GM12878 (cell line): Measurements from ENCODE around the gene FAM20B. TPM values are rescaled to one million over a fixed set of nuclear protein-coding genes. Genes with fewer than 3 reads are reported as not detected.

Experiments
- ATAC-seq: fragments of 200-7000 bp; cut with Tn5 transposase; 3 replicates; pipeline ENCODE4 v1.9.1; 2020; ENCODE audit warnings: mild to moderate bottlenecking, moderate library complexity
- BruUV-seq: library from RNA; stranded (reverse); fragments of 400-500 nt; replicated peaks from 2 replicates; lab custom pipeline; 2021; lab: Mats Ljungman, UMichigan
- CTCF ChIA-PET: fragments of 300-600 bp; sonication (Branson Sonifier 250); formaldehyde crosslinking; extraction: SDS; loops from one replicate; lab custom pipeline; 2021; ENCODE audit warnings: inconsistent platforms; lab: Yijun Ruan, JAX
- POLR2A ChIA-PET: fragments of 350-600 bp; formaldehyde crosslinking; extraction: SDS; loops from one replicate; lab custom pipeline; 2021; ENCODE audit warnings: inconsistent platforms; lab: Charles Lee
- RAD21 ChIA-PET: fragments of 300-600 bp; sonication (Branson Sonifier 250); formaldehyde crosslinking; loops from one replicate; lab custom pipeline; 2023; ENCODE audit warnings: antibody characterized with exemption; ENCODE audit not compliant: unreplicated experiment; lab: Charles Lee
- SMC1A ChIA-PET: fragments of 300-600 bp; sonication (Branson Sonifier 250); formaldehyde crosslinking; loops from one replicate; lab custom pipeline; 2023; ENCODE audit not compliant: unreplicated experiment, uncharacterized antibody; lab: Charles Lee
- DNase-seq: peaks from one replicate; pipeline ENCODE4 v3.0.0-alpha.2; 2011; ENCODE audit warnings: low read depth, low spot score
- FAIRE-seq: peaks from 3 replicates; lab custom pipeline; 2011; peaks lifted over from hg19 to GRCh38; lab: Jason Lieb, UNC
- H2AFZ ChIP-seq: 2 replicates; pipeline ENCODE4 v1.6.0; 2011; ENCODE audit warnings: low read depth, low read length, control low read depth; ENCODE audit not compliant: control insufficient read depth
- H3K27ac ChIP-seq: 2 replicates; pipeline ENCODE4 v1.5.1; 2011; ENCODE audit warnings: control low read depth; ENCODE audit not compliant: control insufficient read depth, insufficient read depth
- H3K27me3 ChIP-seq, 2 experiments: replicated peaks in 1 of 2; 2 replicates each; pipeline versions ENCODE4 v1.6.0 to v1.6.1; 2011; ENCODE audit warnings: low read length in 1 of 2; ENCODE audit not compliant: control insufficient read depth in 2 of 2, insufficient read depth in 2 of 2
- H3K36me3 ChIP-seq, 2 experiments: 2 replicates each; pipeline ENCODE4 v1.5.1; 2011; ENCODE audit warnings: low read length in 1 of 2; ENCODE audit not compliant: control insufficient read depth in 2 of 2, insufficient read depth in 2 of 2
- H3K4me1 ChIP-seq: 2 replicates; pipeline ENCODE4 v1.6.1; 2011; ENCODE audit warnings: mild to moderate bottlenecking, low read length, moderate library complexity, mixed read lengths; ENCODE audit not compliant: control insufficient read depth, insufficient read depth
- H3K4me2 ChIP-seq: 2 replicates; pipeline ENCODE4 v1.6.0; 2011; ENCODE audit warnings: control low read depth; ENCODE audit not compliant: control insufficient read depth, insufficient read depth
- H3K4me3 ChIP-seq: fragments of 200-600 bp; sonication (generic); 2 replicates; pipeline ENCODE4 v1.5.1; 2016
- H3K79me2 ChIP-seq: 2 replicates; pipeline ENCODE4 v1.6.0; 2011; ENCODE audit warnings: low read length; ENCODE audit not compliant: control insufficient read depth, insufficient read depth
- H3K9ac ChIP-seq: 2 replicates; pipeline ENCODE4 v1.8.0; 2011; ENCODE audit warnings: low read length, control low read depth, mixed read lengths; ENCODE audit not compliant: control insufficient read depth, insufficient read depth
- H3K9me3 ChIP-seq: replicated peaks from 3 replicates; pipeline ENCODE4 v1.5.1; 2011; ENCODE audit warnings: mild to moderate bottlenecking, low read length; ENCODE audit not compliant: control insufficient read depth, insufficient read depth
- H4K20me1 ChIP-seq: 2 replicates; pipeline ENCODE4 v1.6.0; 2011; ENCODE audit not compliant: control insufficient read depth, insufficient read depth
- ASH2L ChIP-seq: fragments of 300-600, 200-600 bp; sonication (generic); IDR thresholded peaks from 2 replicates; pipeline ENCODE4 v1.6.1; 2017; ENCODE audit warnings: low read depth, mild to moderate bottlenecking, borderline replicate concordance
- ATF7 ChIP-seq: fragments of 450-650 bp; IDR thresholded peaks from 2 replicates; pipeline ENCODE4 v1.6.1; 2016; ENCODE audit warnings: low read depth, mild to moderate bottlenecking
- CBFB ChIP-seq: IDR thresholded peaks from 2 replicates; pipeline ENCODE4 v1.6.1; 2016; ENCODE audit warnings: antibody characterized with exemption, low read depth
- CBX5 ChIP-seq: sonication (generic); IDR thresholded peaks from 2 replicates; pipeline ENCODE4 v1.6.1; 2016; ENCODE audit warnings: low read depth, moderate library complexity, mild to moderate bottlenecking, inconsistent platforms
- CREM ChIP-seq: IDR thresholded peaks from 2 replicates; pipeline ENCODE4 v1.6.1; 2014; ENCODE audit warnings: antibody characterized with exemption, low read depth
- ESRRA ChIP-seq: IDR thresholded peaks from 2 replicates; pipeline ENCODE4 v1.6.1; 2012; ENCODE audit warnings: mild to moderate bottlenecking, low read length, improper control_type of control experiment
- MEF2B ChIP-seq: fragments of 450-650 bp; IDR thresholded peaks from 2 replicates; pipeline ENCODE4 v1.6.1; 2018; ENCODE audit warnings: mild to moderate bottlenecking, moderate library complexity; ENCODE audit not compliant: partially characterized antibody, poor library complexity, severe bottlenecking
- TBL1XR1 ChIP-seq: IDR thresholded peaks from 2 replicates; pipeline ENCODE4 v1.6.1; 2012; ENCODE audit warnings: low read depth, low read length, improper control_type of control experiment
- ZNF274 ChIP-seq: IDR thresholded peaks from one replicate; pipeline ENCODE4 v1.8.0; 2011; ENCODE audit not compliant: insufficient read length, insufficient read depth
- ZZZ3 ChIP-seq: IDR thresholded peaks from 2 replicates; pipeline ENCODE4 v1.6.1; 2011; ENCODE audit warnings: low read depth; ENCODE audit not compliant: control insufficient read depth, insufficient read length
- WGBS: methylation state at CpG from one replicate; pipeline ENCODE4 v1.1.6; 2016; ENCODE audit warnings: low lambda C conversion rate; ENCODE audit not compliant: insufficient replicate concordance, insufficient coverage; ENCODE audit errors: missing lambda C conversion rate; 5-methylcytosine and 5-hydroxymethylcytosine counted together
- in situ Hi-C: fragments of 300-500 bp; cut with MboI; formaldehyde crosslinking; loops from 9 replicates; pipeline ENCODE4 v1.14.3; 2018; ENCODE audit warnings: mixed read lengths
- intact Hi-C: fragments of 100-400 bp; cut with micrococcal nuclease; formaldehyde crosslinking; loops from one replicate; pipeline ENCODE4 v1.14.2; 2022; ENCODE audit not compliant: unreplicated experiment
- polyA plus RNA-seq, 11 experiments: library from polyadenylated mRNA; depleted of rRNA in 4 of 11; unstranded in 6 of 11; stranded (reverse) in 5 of 11; fragments of >200 nt; fragmentation: Nextera tagmentation in 4 of 11; fragmentation: Illumina TruSeq in 1 of 11; extraction: Ambion mirVana in 4 of 11; extraction: Trizol in 1 of 11; gene quantifications; 1 replicate in 1 of 11; 2 replicates in 10 of 11; pipeline versions ENCODE4 v1.2.1 to v1.2.3, GENCODE V29; 2011 to 2016; ENCODE audit warnings: inconsistent platforms in 2 of 11, missing spikeins in 2 of 11, low read depth in 1 of 11
- total RNA-seq, 4 experiments: library from RNA; depleted of rRNA in 3 of 4; stranded (reverse); fragments of >200 nt in 3 of 4; fragmentation: Illumina TruSeq in 1 of 4; extraction: Trizol in 1 of 4; gene quantifications; 2 replicates each; pipeline versions ENCODE4 v1.2.1 to v1.2.3, GENCODE V29; 2013 to 2021
- TF ChIP-seq, protein P1 (sequence below): IDR thresholded peaks from 2 replicates; pipeline ENCODE4 v1.6.1; 2012; ENCODE audit warnings: improper control_type of control experiment, low read depth, low read length; ENCODE audit not compliant: insufficient replicate concordance

The FAM20B gene
- total and polyA plus RNA-seq, 10 of the 15 experiments (the other 5 are each of a cell fraction or from before 2014, with no cell fraction given) = 2.4 to 25.6 (median 12.8) TPM

DNA sequence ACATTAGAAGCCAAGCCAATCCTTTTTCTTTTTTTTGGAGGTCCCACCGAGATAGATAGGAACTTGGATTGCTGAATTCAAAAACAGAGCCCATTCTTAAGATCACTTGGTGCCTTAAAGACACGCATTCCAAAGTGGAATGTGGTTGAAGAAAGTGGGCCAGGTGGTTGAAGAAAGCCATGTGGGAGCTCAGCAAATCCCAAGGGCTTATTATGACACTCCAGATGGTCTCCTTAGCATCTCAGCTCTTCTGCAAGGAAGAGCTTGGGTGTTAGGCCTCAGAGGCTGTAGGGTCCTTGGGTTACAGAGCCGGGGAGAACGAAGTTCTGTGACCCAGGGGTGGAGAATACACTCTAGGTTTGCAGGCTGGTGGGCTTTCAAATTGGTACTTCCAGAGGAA is 69.7 kb downstream of the FAM20B start:
- DNase-seq = no peak
- H3K4me3 ChIP-seq = no peak overlapping the region
- no peak overlapping the region for H2AFZ ChIP-seq
- WGBS = 94% methylated on average over 4 of the region's 4 CpGs
- ATAC-seq = no peak
- H3K9me3 ChIP-seq = no peaks in the 10 kb centered on the region
- no peaks in the 10 kb centered on the region for H4K20me1 ChIP-seq
- no peaks in the 10 kb centered on the region for H3K27me3 ChIP-seq
- no peak for FAIRE-seq
- intact Hi-C loops = no loop called here
- no peak overlapping the region for H3K9ac ChIP-seq
- no peaks in the 10 kb centered on the region; the same call in 1 of the 2 replicates for H3K79me2 ChIP-seq
- H3K36me3 ChIP-seq = peaks cover 26 to 32% of the 10 kb centered on the region in 2 experiments
- TF ChIP-seq MEF2B = no peak
- TF ChIP-seq, all 136 proteins: peak for 0
- CTCF ChIA-PET = interaction anchor here (1.2 kb wide), 1 partner anchor 10 kb away, joined by 5 read pairs; no protein-coding TSS in a partner anchor
- POLR2A ChIA-PET = no interaction called here
- SMC1A ChIA-PET = interaction anchor here (1.4 kb wide), 1 partner anchor 10 kb away, joined by 4 read pairs; no protein-coding TSS in a partner anchor
- RAD21 ChIA-PET = no interaction called here
- BruUV-seq = TSS peak; percentile 80
- Histone ChIP-seq H3K4me1 (no peaks in the 10 kb centered on the region), H3K27ac (no peak overlapping the region), H3K4me2 (no peak overlapping the region)
- in situ Hi-C loops = loop anchor here (25.0 kb wide), 1 partner anchor 717 kb away; no protein-coding TSS in a partner anchor

- Histone ChIP-seq H3K27me3 (no peaks in the 10 kb centered on the region), H3K36me3 (peaks cover 26 to 30% of the 10 kb centered on the region in 2 experiments), H3K4me1 (no peaks in the 10 kb centered on the region), H3K4me3 (no peak overlapping the region), H3K9me3 (no peaks in the 10 kb centered on the region), H3K9ac (no peak overlapping the region), H3K4me2 (no peak overlapping the region), H3K79me2 (no peaks in the 10 kb centered on the region; the same call in 1 of the 2 replicates), H2AFZ (no peak overlapping the region), H3K27ac (no peak overlapping the region), H4K20me1 (no peaks in the 10 kb centered on the region)
- SMC1A ChIA-PET = interaction anchor here (1.4 kb wide), 1 partner anchor 10 kb away, joined by 4 read pairs; no protein-coding TSS in a partner anchor
- no peak for DNase-seq
- RAD21 ChIA-PET = no interaction called here
- WGBS = 83% methylated on average over 3 of the region's 3 CpGs
- in situ Hi-C loops (loop anchor here (25.0 kb wide), 1 partner anchor 716 kb away; no protein-coding TSS in a partner anchor), intact Hi-C loops (no loop called here)
- no TSS peak for BruUV-seq
- POLR2A ChIA-PET = no interaction called here
- FAIRE-seq = no peak
- ATAC-seq = no peak
- CTCF ChIA-PET = interaction anchor here (1.2 kb wide), 1 partner anchor 10 kb away, joined by 5 read pairs; no protein-coding TSS in a partner anchor
- TF ChIP-seq ZNF274 = no peak
- no peak for TF ChIP-seq ATF7
- TF ChIP-seq, protein P1, sequence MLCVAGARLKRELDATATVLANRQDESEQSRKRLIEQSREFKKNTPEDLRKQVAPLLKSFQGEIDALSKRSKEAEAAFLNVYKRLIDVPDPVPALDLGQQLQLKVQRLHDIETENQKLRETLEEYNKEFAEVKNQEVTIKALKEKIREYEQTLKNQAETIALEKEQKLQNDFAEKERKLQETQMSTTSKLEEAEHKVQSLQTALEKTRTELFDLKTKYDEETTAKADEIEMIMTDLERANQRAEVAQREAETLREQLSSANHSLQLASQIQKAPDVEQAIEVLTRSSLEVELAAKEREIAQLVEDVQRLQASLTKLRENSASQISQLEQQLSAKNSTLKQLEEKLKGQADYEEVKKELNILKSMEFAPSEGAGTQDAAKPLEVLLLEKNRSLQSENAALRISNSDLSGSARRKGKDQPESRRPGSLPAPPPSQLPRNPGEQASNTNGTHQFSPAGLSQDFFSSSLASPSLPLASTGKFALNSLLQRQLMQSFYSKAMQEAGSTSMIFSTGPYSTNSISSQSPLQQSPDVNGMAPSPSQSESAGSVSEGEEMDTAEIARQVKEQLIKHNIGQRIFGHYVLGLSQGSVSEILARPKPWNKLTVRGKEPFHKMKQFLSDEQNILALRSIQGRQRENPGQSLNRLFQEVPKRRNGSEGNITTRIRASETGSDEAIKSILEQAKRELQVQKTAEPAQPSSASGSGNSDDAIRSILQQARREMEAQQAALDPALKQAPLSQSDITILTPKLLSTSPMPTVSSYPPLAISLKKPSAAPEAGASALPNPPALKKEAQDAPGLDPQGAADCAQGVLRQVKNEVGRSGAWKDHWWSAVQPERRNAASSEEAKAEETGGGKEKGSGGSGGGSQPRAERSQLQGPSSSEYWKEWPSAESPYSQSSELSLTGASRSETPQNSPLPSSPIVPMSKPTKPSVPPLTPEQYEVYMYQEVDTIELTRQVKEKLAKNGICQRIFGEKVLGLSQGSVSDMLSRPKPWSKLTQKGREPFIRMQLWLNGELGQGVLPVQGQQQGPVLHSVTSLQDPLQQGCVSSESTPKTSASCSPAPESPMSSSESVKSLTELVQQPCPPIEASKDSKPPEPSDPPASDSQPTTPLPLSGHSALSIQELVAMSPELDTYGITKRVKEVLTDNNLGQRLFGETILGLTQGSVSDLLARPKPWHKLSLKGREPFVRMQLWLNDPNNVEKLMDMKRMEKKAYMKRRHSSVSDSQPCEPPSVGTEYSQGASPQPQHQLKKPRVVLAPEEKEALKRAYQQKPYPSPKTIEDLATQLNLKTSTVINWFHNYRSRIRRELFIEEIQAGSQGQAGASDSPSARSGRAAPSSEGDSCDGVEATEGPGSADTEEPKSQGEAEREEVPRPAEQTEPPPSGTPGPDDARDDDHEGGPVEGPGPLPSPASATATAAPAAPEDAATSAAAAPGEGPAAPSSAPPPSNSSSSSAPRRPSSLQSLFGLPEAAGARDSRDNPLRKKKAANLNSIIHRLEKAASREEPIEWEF = no peak
- no peak for TF ChIP-seq ZZZ3
- no peak for TF ChIP-seq CBFB
- TF ChIP-seq ESRRA = no peak
- TF ChIP-seq CBX5 = no peak
- TF ChIP-seq ASH2L = no peak
- TF ChIP-seq CREM = no peak
- TF ChIP-seq TBL1XR1 = no peak
Measured at GRCh38 chr1:179095924-179096323, 70.2 kb downstream of the FAM20B start.
